CD4-positive, alpha-beta T cell treated with Interleukin-4 for 4 hours (primary cell): ENCODE measurements around the gene TWF2.

Source experiments
- DNase-seq: peaks from one replicate; pipeline ENCODE4 v3.0.0-alpha.2; 2020

TWF2 gene

GRCh38 chr3:52198643-52199608, 40.0 kb downstream of the TWF2 start:
- DNase-seq = no peak

- peak; percentile 87 for DNase-seq
These were observed 40.9 kb downstream of the TWF2 start, which contains the start of gene ALAS1 for GRCh38 chr3:52197842-52198625. Gene ALAS1 (plus strand): TSS chr3:52198160. CDS start chr3:52199242, 1,082 bp downstream.

GRCh38 chr3:52197499-52197841, 41.5 kb downstream of the TWF2 start:
- DNase-seq = no peak

- no peak for DNase-seq
These were observed 42.0 kb downstream of the TWF2 start for GRCh38 chr3:52196977-52197376.

- DNase-seq = no peak
These were observed 43.1 kb downstream of the TWF2 start for GRCh38 chr3:52195823-52196331.

- no peak for DNase-seq
These were observed 43.7 kb downstream of the TWF2 start for GRCh38 chr3:52195291-52195597.

- no peak for DNase-seq
These were observed 44.3 kb downstream of the TWF2 start for GRCh38 chr3:52194485-52195290.

- DNase-seq = no peak
These were observed 45.9 kb downstream of the TWF2 start for GRCh38 chr3:52193065-52193464.

- DNase-seq = no peak
These were observed 47.3 kb downstream of the TWF2 start for GRCh38 chr3:52191663-52192062.

- no peak for DNase-seq
These were observed 48.5 kb downstream of the TWF2 start for GRCh38 chr3:52190294-52191074.

GRCh38 chr3:52188556-52188955, 50.4 kb downstream of the TWF2 start:
- DNase-seq = no peak

GRCh38 chr3:52186729-52187128, 52.2 kb downstream of the TWF2 start:
- no peak for DNase-seq

- no peak for DNase-seq
These were observed 53.1 kb downstream of the TWF2 start for GRCh38 chr3:52185837-52186236.

GRCh38 chr3:52185311-52185710, 53.6 kb downstream of the TWF2 start:
- DNase-seq = no peak

GRCh38 chr3:52184690-52185089, 54.3 kb downstream of the TWF2 start:
- no peak for DNase-seq

- no peak for DNase-seq
These were observed 55.0 kb downstream of the TWF2 start for GRCh38 chr3:52183786-52184445.

GRCh38 chr3:52182691-52183090, 56.3 kb downstream of the TWF2 start:
- no peak for DNase-seq

- DNase-seq = no peak
These were observed 56.8 kb downstream of the TWF2 start for GRCh38 chr3:52182196-52182595.

GRCh38 chr3:52181543-52181942, 57.4 kb downstream of the TWF2 start:
- no peak for DNase-seq
